Measurements from ENCODE around the gene LY86.

LY86 gene

DNA sequence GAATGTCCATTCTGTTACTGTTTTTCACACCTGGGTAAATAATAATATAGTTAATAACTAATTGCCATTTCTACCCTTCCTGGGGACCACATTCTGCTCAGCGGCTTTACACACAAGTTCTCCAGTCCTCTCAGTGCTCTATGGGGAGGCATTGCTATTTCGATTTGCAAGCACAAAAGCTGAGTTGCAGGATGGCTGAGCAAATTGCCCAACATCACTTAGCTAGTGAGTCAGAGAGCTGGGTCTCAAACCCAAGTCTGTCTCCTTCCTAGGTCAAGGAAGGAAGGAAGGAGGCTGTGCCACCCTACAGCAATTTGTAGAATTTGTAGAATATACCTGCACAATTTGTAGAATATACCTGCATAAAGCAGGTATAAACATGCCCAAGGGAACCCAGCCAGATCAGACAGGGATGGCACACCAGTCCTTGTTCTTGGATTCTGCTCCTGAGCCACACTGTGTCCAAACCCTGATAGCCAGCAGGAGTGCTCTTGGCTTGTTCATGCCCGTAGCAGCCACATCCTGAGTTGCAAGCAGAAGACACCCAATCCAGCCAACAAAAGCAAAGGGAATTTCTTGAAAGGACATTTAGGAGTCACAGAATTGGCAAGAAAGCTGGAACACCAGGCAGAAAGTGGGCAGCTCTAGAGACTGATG is 56.9 kb downstream of the LY86 start:
- no peak overlapping the region for H3K9ac ChIP-seq (ENCODE audit: low read length)
- no peaks in the 10 kb centered on the region for H4K20me1 ChIP-seq (ENCODE audit: insufficient read depth, low read length)
- no peak overlapping the region for H2AFZ ChIP-seq (ENCODE audit: low read depth, low read length)
- no peak overlapping the region for H3K4me3 ChIP-seq (ENCODE audit: low read length)
- no peak overlapping the region for H3K27ac ChIP-seq (ENCODE audit: low read length)
- no peaks in the 10 kb centered on the region for H3K4me1 ChIP-seq (ENCODE audit: low read length)
- no peaks in the 10 kb centered on the region for H3K79me2 ChIP-seq (ENCODE audit: low read length)
- H3K27me3 ChIP-seq (ENCODE audit: low read depth, low read length): no peaks in the 10 kb centered on the region
- no peak for TF ChIP-seq EZH2phosphoT487 (IDR thresholded peaks at IDR 0.05; ENCODE audit: low read depth)
- no peak for TF ChIP-seq CTCF (IDR thresholded peaks at IDR 0.05; ENCODE audit: low read depth, low read length)
- no peak overlapping the region for H3K4me2 ChIP-seq (ENCODE audit: low read length)
- no peaks in the 10 kb centered on the region for H3K36me3 ChIP-seq (replicated peaks; ENCODE audit: low read depth, low read length)
- H3K9me3 ChIP-seq (ENCODE audit: insufficient read depth, low read length): no peaks in the 10 kb centered on the region

DNA sequence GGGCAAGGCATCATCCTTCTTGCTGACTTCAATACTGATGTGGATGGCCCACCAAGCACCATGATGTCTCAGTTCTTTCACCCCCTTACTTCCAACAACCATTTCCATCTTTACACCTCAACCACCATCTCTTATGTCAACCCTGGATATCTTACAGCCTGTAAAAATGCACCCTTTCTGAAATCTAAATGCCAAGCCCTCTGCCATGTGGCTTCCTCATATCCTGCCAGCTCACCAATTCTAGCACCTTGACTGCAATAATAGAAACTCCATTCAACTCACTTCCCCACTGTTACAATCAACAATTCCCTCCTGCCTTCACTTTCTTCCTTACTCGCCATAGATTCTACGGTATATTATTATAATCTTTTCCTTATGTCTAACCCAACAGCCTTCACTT is 57.9 kb downstream of the LY86 start:
- H3K9me3 ChIP-seq (ENCODE audit: insufficient read depth, low read length): no peaks in the 10 kb centered on the region
- no peak overlapping the region for H3K27ac ChIP-seq (ENCODE audit: low read length)
- no peaks in the 10 kb centered on the region for H3K36me3 ChIP-seq (replicated peaks; ENCODE audit: low read depth, low read length)
- no peak overlapping the region for H3K4me2 ChIP-seq (ENCODE audit: low read length)
- no peaks in the 10 kb centered on the region for H3K27me3 ChIP-seq (ENCODE audit: low read depth, low read length)
- no peaks in the 10 kb centered on the region for H3K79me2 ChIP-seq (ENCODE audit: low read length)
- no peak overlapping the region for H2AFZ ChIP-seq (ENCODE audit: low read depth, low read length)
- H3K4me3 ChIP-seq (ENCODE audit: low read length): no peak overlapping the region
- no peak overlapping the region for H3K9ac ChIP-seq (ENCODE audit: low read length)
- TF ChIP-seq CTCF (IDR thresholded peaks at IDR 0.05; ENCODE audit: low read depth, low read length): no peak
- TF ChIP-seq EZH2phosphoT487 (IDR thresholded peaks at IDR 0.05; ENCODE audit: low read depth): no peak
- no peaks in the 10 kb centered on the region for H4K20me1 ChIP-seq (ENCODE audit: insufficient read depth, low read length)
- no peaks in the 10 kb centered on the region for H3K4me1 ChIP-seq (ENCODE audit: low read length)

DNA sequence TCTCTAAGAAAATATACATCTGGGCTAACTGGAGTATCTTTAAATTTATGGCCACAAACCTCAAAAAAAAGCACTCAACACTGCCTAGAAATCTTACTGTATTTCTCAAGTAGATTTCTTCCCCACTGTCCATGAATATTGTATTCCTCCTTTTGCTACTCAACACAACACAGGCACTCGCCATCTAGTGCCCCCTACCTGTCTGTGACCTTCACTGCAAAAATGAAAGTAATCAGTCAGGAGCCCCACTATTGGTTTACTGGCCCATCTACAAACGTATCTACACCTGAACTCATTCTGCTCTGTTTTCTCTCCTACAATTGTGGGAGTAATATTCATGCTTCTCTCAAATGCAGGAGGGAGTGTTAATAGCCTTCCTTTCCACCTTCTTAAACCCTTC is 58.3 kb downstream of the LY86 start:
- no peaks in the 10 kb centered on the region for H4K20me1 ChIP-seq (ENCODE audit: insufficient read depth, low read length)
- no peak overlapping the region for H2AFZ ChIP-seq (ENCODE audit: low read depth, low read length)
- H3K27me3 ChIP-seq (ENCODE audit: low read depth, low read length): no peaks in the 10 kb centered on the region
- TF ChIP-seq EZH2phosphoT487 (IDR thresholded peaks at IDR 0.05; ENCODE audit: low read depth) (no peak), CTCF (IDR thresholded peaks at IDR 0.05; ENCODE audit: low read depth, low read length) (peak; percentile 37)
- no peaks in the 10 kb centered on the region for H3K4me1 ChIP-seq (ENCODE audit: low read length)
- no peak overlapping the region for H3K4me2 ChIP-seq (ENCODE audit: low read length)
- no peak overlapping the region for H3K9ac ChIP-seq (ENCODE audit: low read length)
- no peaks in the 10 kb centered on the region for H3K9me3 ChIP-seq (ENCODE audit: insufficient read depth, low read length)
- H3K79me2 ChIP-seq (ENCODE audit: low read length): no peaks in the 10 kb centered on the region
- H3K27ac ChIP-seq (ENCODE audit: low read length): no peak overlapping the region
- no peaks in the 10 kb centered on the region for H3K36me3 ChIP-seq (replicated peaks; ENCODE audit: low read depth, low read length)
- H3K4me3 ChIP-seq (ENCODE audit: low read length): no peak overlapping the region

- no peak overlapping the region for H3K27ac ChIP-seq (ENCODE audit: low read length)
- H3K27me3 ChIP-seq (ENCODE audit: low read depth, low read length): no peaks in the 10 kb centered on the region; the same call in 1 of the 2 replicates
- no peak overlapping the region for H3K9ac ChIP-seq (ENCODE audit: low read length)
- H4K20me1 ChIP-seq (ENCODE audit: insufficient read depth, low read length): no peaks in the 10 kb centered on the region
- no peak overlapping the region for H2AFZ ChIP-seq (ENCODE audit: low read depth, low read length)
- H3K4me3 ChIP-seq (ENCODE audit: low read length): no peak overlapping the region
- H3K79me2 ChIP-seq (ENCODE audit: low read length): no peaks in the 10 kb centered on the region
- TF ChIP-seq CTCF (IDR thresholded peaks at IDR 0.05; ENCODE audit: low read depth, low read length) (no peak), EZH2phosphoT487 (IDR thresholded peaks at IDR 0.05; ENCODE audit: low read depth) (no peak)
- no peak overlapping the region for H3K4me2 ChIP-seq (ENCODE audit: low read length)
- no peaks in the 10 kb centered on the region for H3K36me3 ChIP-seq (replicated peaks; ENCODE audit: low read depth, low read length)
- no peaks in the 10 kb centered on the region for H3K4me1 ChIP-seq (ENCODE audit: low read length)
- H3K9me3 ChIP-seq (ENCODE audit: insufficient read depth, low read length): no peaks in the 10 kb centered on the region
Observed at GRCh38 chr6:6648692-6649343, 60.3 kb downstream of the LY86 start.
